H9 (cell line): Measurements from ENCODE around the gene USP28. TPM values are rescaled to one million over a fixed set of nuclear protein-coding genes. Genes with fewer than 3 reads are reported as not detected.

ENCODE experiments used
- DNase-seq: peaks from one replicate; pipeline ENCODE4 v3.0.0-alpha.2; 2017
- H2AFZ ChIP-seq: one replicate; pipeline ENCODE4 v1.6.1; 2013; ENCODE audit warnings: mild to moderate bottlenecking, low read length, control low read depth, moderate library complexity
- H2AK5ac ChIP-seq: 2 replicates; pipeline ENCODE4 v1.6.1; 2013; ENCODE audit warnings: low read length, control low read depth, mixed read lengths; ENCODE audit not compliant: insufficient read length
- H2BK120ac ChIP-seq: one replicate; pipeline ENCODE4 v1.6.1; 2013; ENCODE audit warnings: low read depth, mild to moderate bottlenecking, low read length, control low read depth, inconsistent platforms; ENCODE audit not compliant: poor library complexity, severe bottlenecking
- H2BK12ac ChIP-seq: 2 replicates; pipeline ENCODE4 v1.6.1; 2013; ENCODE audit warnings: low read length, control low read depth, mixed read lengths, low read depth; ENCODE audit not compliant: insufficient read length
- H2BK15ac ChIP-seq: 2 replicates; pipeline ENCODE4 v1.6.1; 2013; ENCODE audit warnings: low read depth, low read length, control low read depth
- H2BK20ac ChIP-seq: one replicate; pipeline ENCODE4 v1.6.1; 2013; ENCODE audit warnings: low read depth, mild to moderate bottlenecking, low read length, control low read depth, inconsistent platforms; ENCODE audit not compliant: poor library complexity, severe bottlenecking
- H2BK5ac ChIP-seq: 2 replicates; pipeline ENCODE4 v1.6.1; 2013; ENCODE audit warnings: low read length, control low read depth, mixed read lengths; ENCODE audit not compliant: insufficient read length
- H3K14ac ChIP-seq: 2 replicates; pipeline ENCODE4 v1.6.1; 2013; ENCODE audit warnings: low read length, control low read depth; ENCODE audit not compliant: insufficient read depth
- H3K18ac ChIP-seq: 2 replicates; pipeline ENCODE4 v1.6.1; 2013; ENCODE audit warnings: low read depth, mild to moderate bottlenecking, mixed read lengths, low read length, control low read depth; ENCODE audit not compliant: insufficient read length
- H3K23ac ChIP-seq: 2 replicates; pipeline ENCODE4 v1.6.1; 2013; ENCODE audit warnings: low read length, control low read depth, mixed read lengths, low read depth; ENCODE audit not compliant: insufficient read length
- H3K23me2 ChIP-seq: 2 replicates; pipeline ENCODE4 v1.6.1; 2013; ENCODE audit warnings: low read depth, mild to moderate bottlenecking, mixed read lengths, low read length, control low read depth; ENCODE audit not compliant: insufficient read length, poor library complexity, severe bottlenecking
- H3K27ac ChIP-seq: 2 replicates; pipeline ENCODE4 v1.5.1; 2013; ENCODE audit warnings: low read length, control low read depth, mixed read lengths, low read depth; ENCODE audit not compliant: insufficient read length
- H3K27me3 ChIP-seq: 2 replicates; pipeline ENCODE4 v1.6.1; 2013; ENCODE audit warnings: low read length, control low read depth, inconsistent platforms; ENCODE audit not compliant: insufficient read depth
- H3K4ac ChIP-seq: 2 replicates; pipeline ENCODE4 v1.6.1; 2013; ENCODE audit warnings: low read depth, mild to moderate bottlenecking, control low read depth, inconsistent platforms, low read length, moderate library complexity
- H3K4me1 ChIP-seq: 2 replicates; pipeline ENCODE4 v1.6.1; 2013; ENCODE audit warnings: low read length, control low read depth, inconsistent platforms; ENCODE audit not compliant: insufficient read depth
- H3K4me2 ChIP-seq: 2 replicates; pipeline ENCODE4 v1.6.1; 2013; ENCODE audit warnings: low read length, control low read depth, mixed read lengths; ENCODE audit not compliant: insufficient read length, insufficient read depth
- H3K56ac ChIP-seq: 2 replicates; pipeline ENCODE4 v1.6.1; 2013; ENCODE audit warnings: low read depth, mild to moderate bottlenecking, mixed read lengths, low read length, control low read depth; ENCODE audit not compliant: insufficient read length
- H3K79me1 ChIP-seq: 2 replicates; pipeline ENCODE4 v1.6.1; 2013; ENCODE audit warnings: low read depth, mild to moderate bottlenecking, moderate library complexity, low read length, control low read depth, inconsistent platforms; ENCODE audit not compliant: insufficient read depth, poor library complexity, severe bottlenecking
- H3K79me2 ChIP-seq: 2 replicates; pipeline ENCODE4 v1.6.1; 2013; ENCODE audit warnings: low read length, control low read depth, inconsistent platforms; ENCODE audit not compliant: insufficient read depth
- H3K9ac ChIP-seq: 2 replicates; pipeline ENCODE4 v1.6.1; 2013; ENCODE audit warnings: low read length, control low read depth, mixed read lengths; ENCODE audit not compliant: insufficient read length; ENCODE audit errors: extremely low read depth
- H3K9me3 ChIP-seq: one replicate; pipeline ENCODE4 v1.6.1; 2013; ENCODE audit warnings: low read depth, low read length, inconsistent platforms; ENCODE audit not compliant: control insufficient read depth
- H3T11ph ChIP-seq: one replicate; pipeline ENCODE4 v1.6.1; 2013; ENCODE audit warnings: mild to moderate bottlenecking, low read length, control low read depth, inconsistent platforms
- H4K20me1 ChIP-seq: one replicate; pipeline ENCODE4 v1.6.1; 2013; ENCODE audit not compliant: control insufficient read depth, insufficient read length, insufficient read depth
- H4K5ac ChIP-seq: 2 replicates; pipeline ENCODE4 v1.6.1; 2013; ENCODE audit warnings: low read depth, mild to moderate bottlenecking, mixed read lengths, low read length, control low read depth; ENCODE audit not compliant: insufficient read length
- H4K8ac ChIP-seq: replicated peaks from 2 replicates; pipeline ENCODE4 v1.6.1; 2013; ENCODE audit warnings: low read length, control low read depth, mixed read lengths, low read depth; ENCODE audit not compliant: insufficient read length
- H4K91ac ChIP-seq: 2 replicates; pipeline ENCODE4 v1.6.1; 2013; ENCODE audit warnings: low read depth, mild to moderate bottlenecking, moderate library complexity, mixed read lengths, low read length, control low read depth; ENCODE audit not compliant: insufficient read length
- H3K27ac Mint-ChIP-seq, 3 experiments: 2 replicates in 2 of 3; 3 replicates in 1 of 3; pipeline ENCODE4 v1.8.0; 2020 to 2021; ENCODE audit warnings: mixed read lengths in 3 of 3, mild to moderate bottlenecking in 1 of 3, moderate library complexity in 1 of 3
- H3K27me3 Mint-ChIP-seq: 2 replicates; pipeline ENCODE4 v1.8.0; 2021; ENCODE audit warnings: low read depth, mild to moderate bottlenecking, moderate library complexity, mixed read lengths
- H3K36me3 Mint-ChIP-seq, 3 experiments: 2 replicates in 2 of 3; 3 replicates in 1 of 3; pipeline ENCODE4 v1.8.0; 2020 to 2021; ENCODE audit warnings: low read depth in 3 of 3, mixed read lengths in 3 of 3; ENCODE audit not compliant: insufficient read depth in 1 of 3
- H3K4me1 Mint-ChIP-seq, 2 experiments: 2 replicates each; pipeline ENCODE4 v1.8.0; 2020; ENCODE audit warnings: mixed read lengths in 2 of 2
- H3K4me3 Mint-ChIP-seq, 2 experiments: 2 replicates in 1 of 2; 3 replicates in 1 of 2; pipeline ENCODE4 v1.8.0; 2020 to 2021; ENCODE audit warnings: mild to moderate bottlenecking in 2 of 2, mixed read lengths in 2 of 2, moderate library complexity in 1 of 2
- H3K9me3 Mint-ChIP-seq, 2 experiments: 2 replicates in 1 of 2; 3 replicates in 1 of 2; pipeline ENCODE4 v1.8.0; 2020; ENCODE audit warnings: mild to moderate bottlenecking in 2 of 2, mixed read lengths in 2 of 2, moderate library complexity in 1 of 2
- CTCF ChIP-seq: fragments of 200-600 bp; sonication (generic); conservative IDR thresholded peaks from 3 replicates; pipeline ENCODE4 v1.8.0; 2021; ENCODE audit warnings: antibody characterized with exemption, mild to moderate bottlenecking
- WGBS: extraction: QIAGEN DNeasy Blood & Tissue Kit; methylation state at CpG from one replicate; pipeline ENCODE4 v1.1.7; 2013; ENCODE audit warnings: missing lambda C conversion rate, low lambda C conversion rate, mixed read lengths; ENCODE audit not compliant: insufficient read length; ENCODE audit errors: extremely low coverage; 5-methylcytosine and 5-hydroxymethylcytosine counted together
- total RNA-seq: library from RNA; stranded (reverse); gene quantifications from 2 replicates; pipeline ENCODE4 v1.2.1, GENCODE V29; 2021

The USP28 gene
- total RNA-seq, 1 experiment from 2014 or later, result 107 TPM

- H3K4me1 ChIP-seq, result peaks cover 3% of the 10 kb centered on the region; the same call in 1 of the 2 replicates
- peak overlapping the region; percentile 31 for H2BK5ac ChIP-seq
- peak overlapping the region; percentile 62 for H3K18ac ChIP-seq
- H3K27ac Mint-ChIP-seq, result peak overlapping the region; percentile 97 to 100 (median 99); a peak in 6 of 7 replicates
- H3K27me3 Mint-ChIP-seq, result no peaks in the 10 kb centered on the region
- H3K23ac ChIP-seq, result no peak overlapping the region
- H3K56ac ChIP-seq, result no peak overlapping the region
- no peak overlapping the region for H2BK12ac ChIP-seq
- DNase-seq, result no peak
- H4K20me1 ChIP-seq, result no peaks in the 10 kb centered on the region
- no peak overlapping the region for H3T11ph ChIP-seq
- no peak overlapping the region for H4K91ac ChIP-seq
- peak overlapping the region; percentile 84 to 90 for H3K4me3 Mint-ChIP-seq
- H3K14ac ChIP-seq, result no peak overlapping the region
- H3K4me1 Mint-ChIP-seq, result peaks cover 40 to 45% of the 10 kb centered on the region in 2 experiments
- peaks cover 29% of the 10 kb centered on the region; the same call in 1 of the 2 replicates for H3K79me2 ChIP-seq
- no peak overlapping the region for H3K4ac ChIP-seq
- peak overlapping the region; percentile 69 for H3K9ac ChIP-seq
- no peak overlapping the region for H4K5ac ChIP-seq
- peaks cover 3% of the 10 kb centered on the region for H3K79me1 ChIP-seq
- H2AK5ac ChIP-seq, result no peak overlapping the region
- peak overlapping the region; percentile 48 for H3K4me2 ChIP-seq
- peaks cover 6 to 11% of the 10 kb centered on the region in 2 experiments; a peak in 1 of 5 replicates for H3K9me3 Mint-ChIP-seq
- peak overlapping the region; percentile 75 for H2AFZ ChIP-seq
- H3K27me3 ChIP-seq, result no peaks in the 10 kb centered on the region
- H3K23me2 ChIP-seq, result peaks cover 10% of the 10 kb centered on the region
- no peak overlapping the region for H2BK15ac ChIP-seq
- no peak overlapping the region for H2BK20ac ChIP-seq
- no peak for TF ChIP-seq CTCF
- peaks cover 9 to 32% (median 18%) of the 10 kb centered on the region in 3 experiments for H3K36me3 Mint-ChIP-seq
- H2BK120ac ChIP-seq, result peak overlapping the region; percentile 75
- WGBS, result no CpG with 5 or more reads among the region's 24 CpGs
- peak overlapping the region; percentile 20 for H3K27ac ChIP-seq
- no peak overlapping the region for H4K8ac ChIP-seq
- no peaks in the 10 kb centered on the region for H3K9me3 ChIP-seq
Observed at GRCh38 chr11:113876074-113876797, 864 bp upstream of the USP28 start.
